GM10266 (cell line): ENCODE data around the gene ARHGAP1.

Source experiments
- DNase-seq: peaks from one replicate; pipeline ENCODE4 v3.0.0; 2012; ENCODE audit errors: extremely low spot score
- CTCF ChIP-seq: IDR thresholded peaks from 2 replicates; pipeline ENCODE4 v1.5.1; 2012; ENCODE audit warnings: mild to moderate bottlenecking, low read depth; ENCODE audit not compliant: control insufficient read depth, insufficient read depth; ENCODE audit errors: missing control alignments

ARHGAP1 gene

GRCh38 chr11:46639197-46639839 lies 61.1 kb downstream of the ARHGAP1 start:
- TF ChIP-seq CTCF: no peak
- no peak for DNase-seq

GRCh38 chr11:46637546-46637945 lies 62.9 kb downstream of the ARHGAP1 start:
- TF ChIP-seq CTCF: no peak
- no peak for DNase-seq

- DNase-seq: no peak
- TF ChIP-seq CTCF: no peak
These were observed 64.8 kb downstream of the ARHGAP1 start for GRCh38 chr11:46635557-46636139.

- TF ChIP-seq CTCF: no peak
- no peak for DNase-seq
These were observed 66.9 kb downstream of the ARHGAP1 start for GRCh38 chr11:46633291-46634217.

- DNase-seq: no peak
- TF ChIP-seq CTCF: no peak
These were observed 67.9 kb downstream of the ARHGAP1 start for GRCh38 chr11:46632502-46632901.

- no peak for TF ChIP-seq CTCF
- DNase-seq: no peak
These were observed 68.7 kb downstream of the ARHGAP1 start for GRCh38 chr11:46631676-46632075.

GRCh38 chr11:46630237-46630636 lies 70.2 kb downstream of the ARHGAP1 start:
- DNase-seq: no peak
- no peak for TF ChIP-seq CTCF
